Mesenchymal stem cell (in vitro differentiated cells and primary cell): ENCODE measurements around the gene RASA3.
A peak's percentile ranks its signal among the peaks of the same experiment; 100 is the strongest.

Experiments used
- DNase-seq: peaks from one replicate; pipeline ENCODE4 v3.0.0-alpha.2; 2013
- H2AFZ ChIP-seq: one replicate; pipeline ENCODE4 v1.6.1; 2013; ENCODE audit warnings: low read depth, mild to moderate bottlenecking, control low read depth, inconsistent platforms, low read length, moderate library complexity
- H2AK5ac ChIP-seq: 2 replicates; pipeline ENCODE4 v1.6.1; 2013; ENCODE audit warnings: low read length, moderate library complexity, mild to moderate bottlenecking, inconsistent platforms; ENCODE audit not compliant: severe bottlenecking
- H2BK120ac ChIP-seq: one replicate; pipeline ENCODE4 v1.6.1; 2013; ENCODE audit warnings: low read depth, mild to moderate bottlenecking, inconsistent platforms, low read length, moderate library complexity
- H2BK12ac ChIP-seq, 2 experiments: one replicate each; pipeline ENCODE4 v1.6.1; 2013; ENCODE audit warnings: inconsistent platforms in 2 of 2, low read length in 2 of 2, mild to moderate bottlenecking in 2 of 2, moderate library complexity in 2 of 2, control low read depth in 1 of 2
- H2BK15ac ChIP-seq: one replicate; pipeline ENCODE4 v1.6.1; 2013; ENCODE audit warnings: mild to moderate bottlenecking, low read depth, inconsistent platforms; ENCODE audit not compliant: poor library complexity, severe bottlenecking
- H2BK5ac ChIP-seq: 2 replicates; pipeline ENCODE4 v1.6.1; 2013; ENCODE audit warnings: low read depth, mild to moderate bottlenecking, low read length, control low read depth, inconsistent platforms; ENCODE audit not compliant: poor library complexity, severe bottlenecking
- H3K14ac ChIP-seq, 2 experiments: one replicate each; pipeline ENCODE4 v1.6.1; 2013; ENCODE audit warnings: inconsistent platforms in 2 of 2, low read length in 2 of 2, control low read depth in 1 of 2, mild to moderate bottlenecking in 1 of 2, moderate library complexity in 1 of 2
- H3K18ac ChIP-seq, 2 experiments: one replicate each; pipeline ENCODE4 v1.6.1; 2013; ENCODE audit warnings: inconsistent platforms in 2 of 2, low read length in 2 of 2, control low read depth in 1 of 2, low read depth in 1 of 2, mild to moderate bottlenecking in 1 of 2
- H3K23ac ChIP-seq, 2 experiments: one replicate each; pipeline ENCODE4 v1.6.1; 2013; ENCODE audit warnings: inconsistent platforms in 2 of 2, low read length in 2 of 2, mild to moderate bottlenecking in 2 of 2, moderate library complexity in 2 of 2, control low read depth in 1 of 2
- H3K27ac ChIP-seq: 2 replicates; pipeline ENCODE4 v1.5.1; 2013; ENCODE audit warnings: mild to moderate bottlenecking, moderate library complexity, low read length, control low read depth, inconsistent platforms; ENCODE audit not compliant: poor library complexity, severe bottlenecking
- H3K27me3 ChIP-seq, 2 experiments: 2 replicates each; pipeline versions ENCODE4 v1.6.1 to v1.7.0; 2013; ENCODE audit warnings: low read length in 2 of 2, mild to moderate bottlenecking in 2 of 2, moderate library complexity in 2 of 2, control low read depth in 1 of 2, inconsistent platforms in 1 of 2; ENCODE audit not compliant: control insufficient read depth in 1 of 2, insufficient read depth in 1 of 2
- H3K36me3 ChIP-seq, 2 experiments: 2 replicates each; pipeline versions ENCODE4 v1.6.1 to v1.7.0; 2013; ENCODE audit warnings: low read length in 2 of 2, control low read depth in 1 of 2, inconsistent platforms in 1 of 2, low read depth in 1 of 2, mild to moderate bottlenecking in 1 of 2; ENCODE audit not compliant: insufficient read depth in 2 of 2, control insufficient read depth in 1 of 2
- H3K4ac ChIP-seq, 2 experiments: one replicate each; pipeline ENCODE4 v1.6.1; 2013; ENCODE audit warnings: inconsistent platforms in 2 of 2, low read length in 2 of 2, mild to moderate bottlenecking in 2 of 2, moderate library complexity in 2 of 2, control low read depth in 1 of 2, low read depth in 1 of 2
- H3K4me1 ChIP-seq: 2 replicates; pipeline ENCODE4 v1.6.1; 2013; ENCODE audit warnings: low read depth, low read length, control low read depth; ENCODE audit not compliant: control insufficient read depth, insufficient read depth
- H3K4me2 ChIP-seq: 2 replicates; pipeline ENCODE4 v1.6.1; 2013; ENCODE audit warnings: low read length, mild to moderate bottlenecking, inconsistent platforms; ENCODE audit not compliant: poor library complexity, severe bottlenecking
- H3K4me3 ChIP-seq, 2 experiments: 2 replicates each; pipeline versions ENCODE4 v1.5.1 to v1.7.0; 2013; ENCODE audit warnings: low read length in 2 of 2, mild to moderate bottlenecking in 2 of 2, control low read depth in 1 of 2, low read depth in 1 of 2; ENCODE audit not compliant: insufficient read depth in 1 of 2
- H3K79me1 ChIP-seq: replicated peaks from 2 replicates; pipeline ENCODE4 v1.6.1; 2013; ENCODE audit warnings: mild to moderate bottlenecking, control low read depth, low read length, inconsistent platforms; ENCODE audit not compliant: poor library complexity, severe bottlenecking
- H3K9ac ChIP-seq: 2 replicates; pipeline ENCODE4 v1.7.0; 2013; ENCODE audit warnings: mild to moderate bottlenecking, low read length, moderate library complexity
- H3K9me3 ChIP-seq: 2 replicates; pipeline ENCODE4 v1.7.0; 2013; ENCODE audit warnings: mild to moderate bottlenecking, low read length; ENCODE audit not compliant: control insufficient read depth
- H4K8ac ChIP-seq: one replicate; pipeline ENCODE4 v1.6.1; 2013; ENCODE audit warnings: inconsistent platforms, mild to moderate bottlenecking, low read length, moderate library complexity
- H4K91ac ChIP-seq: one replicate; pipeline ENCODE4 v1.6.1; 2013; ENCODE audit warnings: mild to moderate bottlenecking, low read length, inconsistent platforms
- WGBS: methylation state at CpG from one replicate; pipeline ENCODE4 v1.1.7; 2013; ENCODE audit warnings: mixed read lengths; 5-methylcytosine and 5-hydroxymethylcytosine counted together

The RASA3 gene

GRCh38 chr13:114009590-114010400, 122.6 kb downstream of the RASA3 start:
- DNase-seq, result no peak
- Histone ChIP-seq H3K79me1 (peaks cover 30% of the 10 kb centered on the region), H3K27ac (no peak overlapping the region)

GRCh38 chr13:114008964-114009589, 123.3 kb downstream of the RASA3 start:
- Histone ChIP-seq H3K4ac (no peak overlapping the region), H4K8ac (peak overlapping the region; percentile 42), H3K27me3 (no peaks in the 10 kb centered on the region), H2AK5ac (no peak overlapping the region), H3K4me1 (peaks cover 11% of the 10 kb centered on the region), H4K91ac (no peak overlapping the region), H2AFZ (no peak overlapping the region), H3K9me3 (no peaks in the 10 kb centered on the region), H3K4me3 (no peak overlapping the region), H3K18ac (no peak overlapping the region), H3K79me1 (peaks cover 23% of the 10 kb centered on the region), H2BK5ac (no peak overlapping the region), H2BK120ac (no peak overlapping the region), H3K4me2 (no peak overlapping the region), H2BK15ac (no peak overlapping the region), H2BK12ac (no peak overlapping the region), H3K9ac (no peak overlapping the region), H3K27ac (no peak overlapping the region), H3K14ac (no peak overlapping the region), H3K23ac (no peak overlapping the region), H3K36me3 (peaks cover 65 to 69% of the 10 kb centered on the region in 2 experiments)
- 95% methylated on average over 33 of the region's 33 CpGs for WGBS
- no peak for DNase-seq

More at GRCh38 chr13:114009590-114010400, 122.6 kb downstream of the RASA3 start:
- H3K14ac ChIP-seq, result no peak overlapping the region
- no peak overlapping the region for H2BK5ac ChIP-seq
- H2BK120ac ChIP-seq, result no peak overlapping the region
- no peak overlapping the region for H3K23ac ChIP-seq
- H3K4ac ChIP-seq, result no peak overlapping the region
- H2BK15ac ChIP-seq, result no peak overlapping the region
- H2AFZ ChIP-seq, result no peak overlapping the region
- H3K27me3 ChIP-seq, result no peaks in the 10 kb centered on the region
- H3K36me3 ChIP-seq, result peaks cover 65 to 70% of the 10 kb centered on the region in 2 experiments
- H3K18ac ChIP-seq, result no peak overlapping the region
- H3K4me3 ChIP-seq, result no peak overlapping the region
- H2AK5ac ChIP-seq, result no peak overlapping the region
- peaks cover 6% of the 10 kb centered on the region for H3K4me1 ChIP-seq
- H3K9ac ChIP-seq, result no peak overlapping the region
- no peak overlapping the region for H4K8ac ChIP-seq
- H3K4me2 ChIP-seq, result no peak overlapping the region
- H3K9me3 ChIP-seq, result no peaks in the 10 kb centered on the region
- H2BK12ac ChIP-seq, result no peak overlapping the region
- WGBS, result 99% methylated on average over 31 of the region's 31 CpGs
- H4K91ac ChIP-seq, result no peak overlapping the region

DNA sequence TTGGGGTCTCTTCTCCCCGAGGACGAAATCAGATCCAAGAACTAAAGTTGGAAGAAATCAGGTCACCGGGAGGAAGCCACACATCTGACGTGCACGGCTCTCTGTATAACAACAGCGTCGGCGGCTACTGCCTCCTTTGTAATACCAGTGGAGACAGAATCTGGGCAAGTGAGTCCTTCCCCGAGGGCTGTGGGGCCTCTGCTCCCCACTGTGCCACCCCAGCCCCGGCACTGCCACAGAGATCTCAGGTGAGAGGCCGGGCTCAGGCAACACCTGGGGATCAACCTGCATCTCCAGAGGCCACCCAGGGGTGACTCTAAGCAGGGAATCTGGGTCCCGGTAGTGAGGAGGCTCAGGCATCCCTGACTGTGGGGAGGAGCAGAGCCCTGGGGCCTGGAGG, 124.9 kb downstream of the RASA3 start:
- Histone ChIP-seq H3K4me2 (no peak overlapping the region), H3K4me1 (peaks cover 11% of the 10 kb centered on the region), H2AK5ac (no peak overlapping the region), H2BK15ac (no peak overlapping the region), H3K4me3 (no peak overlapping the region), H3K27me3 (no peaks in the 10 kb centered on the region), H4K91ac (no peak overlapping the region), H2BK12ac (no peak overlapping the region), H3K79me1 (peaks cover 19% of the 10 kb centered on the region), H3K9ac (no peak overlapping the region), H2BK120ac (no peak overlapping the region), H2AFZ (no peak overlapping the region), H3K27ac (no peak overlapping the region), H3K4ac (no peak overlapping the region), H3K18ac (no peak overlapping the region), H2BK5ac (no peak overlapping the region), H3K36me3 (peaks cover 65 to 66% of the 10 kb centered on the region in 2 experiments), H3K9me3 (no peaks in the 10 kb centered on the region), H4K8ac (no peak overlapping the region), H3K14ac (no peak overlapping the region), H3K23ac (no peak overlapping the region)
- DNase-seq, result no peak
- 96% methylated on average over 12 of the region's 12 CpGs for WGBS

GRCh38 chr13:114005206-114005724, 127.2 kb downstream of the RASA3 start:
- Histone ChIP-seq H3K14ac (no peak overlapping the region), H3K4ac (no peak overlapping the region), H2BK12ac (no peak overlapping the region), H2AFZ (no peak overlapping the region), H2BK5ac (no peak overlapping the region), H3K4me3 (no peak overlapping the region), H3K4me2 (no peak overlapping the region), H3K36me3 (peaks cover 66 to 70% of the 10 kb centered on the region in 2 experiments), H4K8ac (no peak overlapping the region), H3K9me3 (no peaks in the 10 kb centered on the region), H2BK120ac (no peak overlapping the region), H3K23ac (no peak overlapping the region), H2AK5ac (peak overlapping the region; percentile 57), H3K27me3 (no peaks in the 10 kb centered on the region), H3K18ac (no peak overlapping the region), H2BK15ac (no peak overlapping the region), H3K4me1 (peaks cover 17% of the 10 kb centered on the region), H3K27ac (peak overlapping the region; percentile 7), H3K79me1 (peaks cover 33% of the 10 kb centered on the region), H3K9ac (peak overlapping the region; percentile 33), H4K91ac (no peak overlapping the region)
- DNase-seq, result no peak
- 88% methylated on average over 14 of the region's 15 CpGs for WGBS
